ENCODE data around the gene PRKN.
"Not testable (repeated sequence)": the region's sequence is repeated elsewhere in the genome, so short reads cannot be mapped to it uniquely, and the experiment has no call there.

PRKN gene

DNA sequence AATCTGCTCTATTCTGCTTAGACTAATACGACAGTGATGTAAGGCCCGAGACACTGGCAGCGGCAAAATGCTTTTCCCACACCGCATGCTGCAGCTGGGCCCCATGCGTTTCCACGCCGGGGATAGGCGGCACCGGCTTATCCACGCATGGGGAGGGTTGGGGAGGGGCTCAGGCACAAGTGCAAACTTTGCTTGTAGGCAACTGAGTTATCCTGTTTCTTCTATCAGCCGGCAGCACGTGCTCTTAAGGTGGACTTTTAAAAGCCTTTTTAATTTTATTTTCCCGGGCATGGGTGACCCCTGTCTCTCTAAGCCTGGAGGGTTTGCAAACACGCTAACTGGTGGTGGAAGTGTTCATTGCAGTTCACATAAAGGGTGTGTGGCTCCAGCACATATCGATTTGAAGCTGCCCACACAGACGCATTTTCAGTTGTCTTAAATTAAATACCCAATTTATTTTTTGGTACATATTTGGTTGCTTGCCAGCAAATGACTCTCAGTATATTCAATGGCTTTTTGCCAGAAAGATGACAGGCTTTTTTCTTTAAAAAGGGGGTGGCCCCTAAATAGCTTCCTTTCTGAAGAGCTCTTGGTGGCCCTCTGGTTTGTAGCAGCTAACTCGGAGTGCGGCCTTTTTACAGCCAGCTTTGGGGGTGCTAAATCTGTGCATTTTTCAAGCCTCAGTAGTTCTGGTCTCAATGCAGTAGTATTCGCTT, 891.9 kb downstream of the PRKN start:
- Histone ChIP-seq H3K9me3 (replicated peaks in 1 of 11) (no peaks in the 10 kb centered on the region), H4K20me1 (no peaks in the 10 kb centered on the region), H3K9ac (no peak overlapping the region), H3K36me3 (no peaks in the 10 kb centered on the region), H3K4me1 (peaks cover 0 to 15% (median 14%) of the 10 kb centered on the region in 10 experiments; a peak in 15 of 20 replicates), H3K4me2 (no peak overlapping the region), H3K4me3 (no peak overlapping the region), H3K27ac (no peak overlapping the region), H3K27me3 (peaks cover 0 to 14% (median 0%) of the 10 kb centered on the region in 11 experiments; a peak in 6 of 22 replicates)
- no peak for TF ChIP-seq Cebpa-rat (IDR thresholded peaks at IDR 0.05)

DNA sequence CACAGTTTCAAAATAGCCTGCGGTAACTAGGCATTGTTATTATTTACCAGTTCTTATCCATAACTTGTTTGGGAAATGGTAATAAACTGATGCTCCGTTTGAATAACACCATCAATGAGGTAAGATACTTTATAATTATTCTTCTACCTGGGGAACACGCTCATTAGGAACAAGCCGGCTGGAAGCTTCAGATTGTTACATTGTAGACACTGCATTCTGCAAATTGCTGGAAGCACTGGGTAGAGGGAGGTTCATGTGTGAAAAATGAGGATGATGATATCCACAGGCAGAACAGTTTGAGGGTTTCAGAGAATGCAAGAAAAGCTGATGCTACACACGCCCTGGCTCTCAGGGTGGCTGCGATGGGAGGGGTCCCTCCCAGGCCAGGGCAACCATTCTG, 893.1 kb downstream of the PRKN start:
- Histone ChIP-seq H3K9ac (no peak overlapping the region), H3K4me2 (no peak overlapping the region), H3K9me3 (replicated peaks in 1 of 11) (no peaks in the 10 kb centered on the region), H3K27ac (no peak overlapping the region), H3K4me3 (no peak overlapping the region), H3K36me3 (no peaks in the 10 kb centered on the region), H4K20me1 (peaks cover 0 to 5% (median 0%) of the 10 kb centered on the region in 11 experiments; a peak in 6 of 22 replicates), H3K27me3 (peaks cover 0 to 18% (median 0%) of the 10 kb centered on the region in 11 experiments; a peak in 6 of 22 replicates), H3K4me1 (peaks cover 5 to 27% (median 26%) of the 10 kb centered on the region in 10 experiments)
- no peak for TF ChIP-seq Cebpa-rat (IDR thresholded peaks at IDR 0.05)

GRCh38 chr6:161833099-161833860, 894.3 kb downstream of the PRKN start:
- peaks cover 0 to 29% (median 4%) of the 10 kb centered on the region in 11 experiments; a peak in 9 of 22 replicates for H3K27me3 ChIP-seq
- no peak overlapping the region for H3K4me3 ChIP-seq
- no peak overlapping the region for H3K9ac ChIP-seq
- no peak overlapping the region for H3K27ac ChIP-seq
- peaks cover 0 to 16% (median 0%) of the 10 kb centered on the region in 11 experiments; a peak in 7 of 22 replicates for H4K20me1 ChIP-seq
- peaks cover 12 to 39% (median 37%) of the 10 kb centered on the region in 10 experiments for H3K4me1 ChIP-seq
- no peaks in the 10 kb centered on the region for H3K9me3 ChIP-seq (replicated peaks in 1 of 11)
- H3K4me2 ChIP-seq: no peak overlapping the region
- H3K36me3 ChIP-seq: no peaks in the 10 kb centered on the region
- TF ChIP-seq Cebpa-rat (IDR thresholded peaks at IDR 0.05): no peak

GRCh38 chr6:161832622-161833021, 894.9 kb downstream of the PRKN start:
- H3K9ac ChIP-seq: no peak overlapping the region
- no peak overlapping the region for H3K4me3 ChIP-seq
- H3K27ac ChIP-seq: no peak overlapping the region
- H4K20me1 ChIP-seq: peaks cover 0 to 22% (median 0%) of the 10 kb centered on the region in 11 experiments; a peak in 7 of 22 replicates
- no peaks in the 10 kb centered on the region for H3K36me3 ChIP-seq
- H3K4me1 ChIP-seq: peaks cover 12 to 45% (median 42%) of the 10 kb centered on the region in 10 experiments
- H3K4me2 ChIP-seq: no peak overlapping the region
- no peak for TF ChIP-seq Cebpa-rat (IDR thresholded peaks at IDR 0.05)
- peaks cover under 1 to 35% (median 9%) of the 10 kb centered on the region in 11 experiments; a peak in 13 of 22 replicates for H3K27me3 ChIP-seq
- no peaks in the 10 kb centered on the region for H3K9me3 ChIP-seq (replicated peaks in 1 of 11)

- TF ChIP-seq Cebpa-rat (IDR thresholded peaks at IDR 0.05): no peak
Measured at GRCh38 chr6:161830866-161831616, 896.5 kb downstream of the PRKN start.

GRCh38 chr6:161829291-161829729, 898.3 kb downstream of the PRKN start:
- Histone ChIP-seq H3K4me2 (peak overlapping the region; percentile 48 to 93 (median 84)), H4K20me1 (peaks cover 0 to 23% (median 0%) of the 10 kb centered on the region in 11 experiments; a peak in 8 of 22 replicates), H3K27ac (no peak overlapping the region), H3K4me3 (peak overlapping the region in 2 of 10 experiments; percentile 6 to 48; a peak in 5 of 20 replicates), H3K36me3 (no peaks in the 10 kb centered on the region), H3K9me3 (replicated peaks in 1 of 11) (no peaks in the 10 kb centered on the region), H3K9ac (peak overlapping the region in 4 of 11 experiments; percentile 0 to 34 (median 13); a peak in 2 of 22 replicates), H3K4me1 (peaks cover 12 to 67% (median 49%) of the 10 kb centered on the region in 10 experiments), H3K27me3 (peaks cover 8 to 60% (median 28%) of the 10 kb centered on the region in 11 experiments; a peak in 18 of 22 replicates)
- TF ChIP-seq Cebpa-rat (IDR thresholded peaks at IDR 0.05): no peak

More at GRCh38 chr6:161830866-161831616, 896.5 kb downstream of the PRKN start:
- Histone ChIP-seq H3K27ac (no peak overlapping the region), H3K4me3 (no peak overlapping the region), H3K4me2 (peak overlapping the region in 10 of 11 experiments; percentile 7 to 93 (median 82); a peak in 17 of 22 replicates), H3K4me1 (peaks cover 12 to 60% (median 49%) of the 10 kb centered on the region in 10 experiments), H3K27me3 (peaks cover 8 to 50% (median 21%) of the 10 kb centered on the region in 11 experiments; a peak in 18 of 22 replicates), H3K9me3 (replicated peaks in 1 of 11) (no peaks in the 10 kb centered on the region), H3K36me3 (no peaks in the 10 kb centered on the region), H4K20me1 (peaks cover 0 to 23% (median 0%) of the 10 kb centered on the region in 11 experiments; a peak in 8 of 22 replicates), H3K9ac (no peak overlapping the region)

- no peak overlapping the region; a peak in 1 of 20 replicates for H3K4me3 ChIP-seq
- peaks cover 12 to 67% (median 49%) of the 10 kb centered on the region in 10 experiments for H3K4me1 ChIP-seq
- peak overlapping the region in 1 of 11 experiments; percentile 25; a peak in 1 of 22 replicates for H3K27ac ChIP-seq
- H3K9ac ChIP-seq: no peak overlapping the region
- H3K4me2 ChIP-seq: peak overlapping the region in 10 of 11 experiments; percentile 56 to 93 (median 85); a peak in 20 of 22 replicates
- TF ChIP-seq Cebpa-rat (IDR thresholded peaks at IDR 0.05): no peak
- peaks cover 0 to 27% (median 0%) of the 10 kb centered on the region in 11 experiments; a peak in 8 of 22 replicates for H4K20me1 ChIP-seq
- H3K27me3 ChIP-seq: peaks cover 8 to 60% (median 29%) of the 10 kb centered on the region in 11 experiments; a peak in 18 of 22 replicates
- H3K9me3 ChIP-seq (replicated peaks in 1 of 11): no peaks in the 10 kb centered on the region
- H3K36me3 ChIP-seq: no peaks in the 10 kb centered on the region
Measured at GRCh38 chr6:161828355-161828754, 899.2 kb downstream of the PRKN start.

- Histone ChIP-seq H3K9me3 (replicated peaks in 1 of 11) (no peaks in the 10 kb centered on the region), H3K4me1 (peaks cover 12 to 60% (median 44%) of the 10 kb centered on the region in 10 experiments), H3K36me3 (no peaks in the 10 kb centered on the region), H3K27ac (no peak overlapping the region), H3K9ac (no peak overlapping the region), H4K20me1 (peaks cover 0 to 27% (median 0%) of the 10 kb centered on the region in 11 experiments; a peak in 8 of 22 replicates), H3K27me3 (peaks cover 8 to 55% (median 29%) of the 10 kb centered on the region in 11 experiments; a peak in 18 of 22 replicates), H3K4me2 (peak overlapping the region in 5 of 11 experiments; percentile 20 to 84 (median 35); a peak in 9 of 22 replicates), H3K4me3 (no peak overlapping the region)
- TF ChIP-seq Cebpa-rat (IDR thresholded peaks at IDR 0.05): no peak
Measured at GRCh38 chr6:161826512-161826911, 901.1 kb downstream of the PRKN start.

DNA sequence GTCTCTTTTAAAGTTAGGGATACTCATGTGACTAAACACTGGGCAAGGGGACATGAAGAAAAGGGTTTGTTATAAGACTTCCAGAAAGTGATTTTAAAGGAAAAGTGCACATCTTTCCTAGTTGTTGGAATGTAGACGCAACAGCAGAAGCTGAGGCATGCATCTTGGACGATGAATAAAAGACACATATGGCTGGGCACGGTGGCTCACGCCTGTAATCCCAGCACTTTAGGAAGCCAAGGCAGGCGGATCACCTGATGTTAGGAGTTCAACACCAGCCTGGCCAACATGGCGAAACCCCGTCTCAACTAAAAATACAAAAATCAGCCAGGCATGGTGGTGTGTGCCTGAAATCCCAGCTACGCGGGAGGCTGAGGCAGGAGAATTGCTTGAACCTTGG, 905.4 kb downstream of the PRKN start:
- H3K36me3 ChIP-seq; H3K4me3 ChIP-seq; H3K9ac ChIP-seq; H3K9me3 ChIP-seq (replicated peaks in 1 of 11); H3K4me2 ChIP-seq; H3K27ac ChIP-seq: not testable (repeated sequence)
- Histone ChIP-seq H4K20me1 (peaks cover 0 to 15% (median 0%) of the 10 kb centered on the region in 11 experiments; a peak in 4 of 22 replicates), H3K27me3 (peaks cover 0 to 29% (median 19%) of the 10 kb centered on the region in 11 experiments; a peak in 16 of 22 replicates), H3K4me1 (peaks cover 0 to 17% (median 5%) of the 10 kb centered on the region in 10 experiments; a peak in 9 of 20 replicates)
